HG02943 (cell line): Measurements from ENCODE around the gene CCDC87.
A peak's percentile ranks its signal among the peaks of the same experiment; 100 is the strongest.
"Not testable (repeated sequence)": the region's sequence is repeated elsewhere in the genome, so short reads cannot be mapped to it uniquely, and the experiment has no call there.

Experiments used
- ATAC-seq: cut with Tn5 transposase; IDR thresholded peaks from one replicate; pipeline ENCODE4 v1.9.1; 2021; ENCODE audit warnings: mild to moderate bottlenecking, low read depth, moderate library complexity; ENCODE audit not compliant: unreplicated experiment

Gene CCDC87

GRCh38 chr11:66557733-66558326 is 35.0 kb downstream of the CCDC87 start:
- ATAC-seq: no peak

GRCh38 chr11:66556086-66556485 is 36.8 kb downstream of the CCDC87 start:
- ATAC-seq: no peak

- no peak for ATAC-seq
These were observed 37.4 kb downstream of the CCDC87 start for GRCh38 chr11:66555416-66555815.

GRCh38 chr11:66554602-66555001 is 38.3 kb downstream of the CCDC87 start:
- no peak for ATAC-seq

GRCh38 chr11:66550887-66551286 is 42.0 kb downstream of the CCDC87 start:
- ATAC-seq: no peak

GRCh38 chr11:66549696-66550095 is 43.2 kb downstream of the CCDC87 start:
- ATAC-seq: no peak

- ATAC-seq: no peak
These were observed 43.9 kb downstream of the CCDC87 start for GRCh38 chr11:66548774-66549630.

GRCh38 chr11:66548041-66548440 is 44.8 kb downstream of the CCDC87 start:
- no peak for ATAC-seq

GRCh38 chr11:66547662-66548009 is 45.2 kb downstream of the CCDC87 start:
- ATAC-seq: no peak

GRCh38 chr11:66546966-66547661 is 45.7 kb downstream of the CCDC87 start:
- ATAC-seq: no peak

- ATAC-seq: peak; percentile 2
These were observed 46.4 kb downstream of the CCDC87 start, which contains the start of gene ACTN3 for GRCh38 chr11:66546368-66546965. Gene ACTN3 (plus strand): TSS chr11:66546903. CDS start chr11:66546938, 35 bp downstream.

- peak; percentile 57 for ATAC-seq
These were observed 47.0 kb downstream of the CCDC87 start, which contains the start of gene ZDHHC24 for GRCh38 chr11:66545701-66546367. Gene ZDHHC24 (minus strand): TSS chr11:66546048. CDS start chr11:66546003, 45 bp downstream.

GRCh38 chr11:66544952-66545351 is 47.9 kb downstream of the CCDC87 start:
- ATAC-seq: not testable (repeated sequence)

- no peak for ATAC-seq
These were observed 49.4 kb downstream of the CCDC87 start for GRCh38 chr11:66543263-66544107.

- no peak for ATAC-seq
These were observed 50.5 kb downstream of the CCDC87 start for GRCh38 chr11:66542362-66542761.

GRCh38 chr11:66541892-66542291 is 51.0 kb downstream of the CCDC87 start:
- no peak for ATAC-seq

- not testable (repeated sequence) for ATAC-seq
These were observed 52.3 kb downstream of the CCDC87 start for GRCh38 chr11:66540598-66540997.
